B cell (primary cell): ENCODE results near the gene DNTT. TPM values are rescaled to one million over a fixed set of nuclear protein-coding genes. Genes with fewer than 3 reads are reported as not detected.

Experiments used
- ATAC-seq: fragments of 200-7000 bp; cut with Tn5 transposase; one replicate; pipeline ENCODE4 v1.10.0; 2021; ENCODE audit warnings: low read depth, mild to moderate bottlenecking, moderate number of reproducible peaks, moderate library complexity
- CTCF ChIA-PET: fragments of 350-600 bp; sonication (Branson Sonifier 250); formaldehyde crosslinking; loops from one replicate; lab custom pipeline; 2021; ENCODE audit warnings: antibody characterized with exemption, inconsistent platforms; lab: Charles Lee
- POLR2A ChIA-PET: fragments of 350-600 bp; sonication (Branson Sonifier 250); formaldehyde crosslinking; loops from one replicate; lab custom pipeline; 2021; ENCODE audit warnings: antibody characterized with exemption; lab: Charles Lee
- DNase-seq: peaks from one replicate; pipeline ENCODE4 v3.0.0; 2013
- H2AFZ ChIP-seq: 2 replicates; pipeline ENCODE4 v1.6.1; 2012; ENCODE audit warnings: mild to moderate bottlenecking, low read depth, low read length; ENCODE audit not compliant: insufficient read depth, poor library complexity, severe bottlenecking
- H3K27ac ChIP-seq, 2 donors: 1 replicate in 1 of 2; 2 replicates in 1 of 2; pipeline ENCODE4 v1.5.1; 2012 to 2013; ENCODE audit warnings: low read length in 2 of 2, mild to moderate bottlenecking in 2 of 2, moderate library complexity in 1 of 2
- H3K27me3 ChIP-seq, 4 experiments: fragments of 200-600 bp in 1 of 4; sonication (generic) in 1 of 4; replicated peaks in 1 of 4; 1 replicate in 2 of 4; 2 replicates in 2 of 4; pipeline versions ENCODE4 v1.6.1 to v1.7.0; 2013 to 2016; ENCODE audit warnings: low read length in 3 of 4, mild to moderate bottlenecking in 2 of 4, mixed read lengths in 1 of 4, moderate library complexity in 1 of 4; ENCODE audit not compliant: insufficient read depth in 4 of 4, control insufficient read depth in 3 of 4; ENCODE audit errors: control extremely low read depth in 1 of 4
- H3K36me3 ChIP-seq, 2 experiments: replicated peaks in 1 of 2; 1 replicate in 1 of 2; 2 replicates in 1 of 2; pipeline versions ENCODE4 v1.6.1 to v1.7.1; 2013; ENCODE audit warnings: low read length in 1 of 2; ENCODE audit not compliant: insufficient read depth in 2 of 2, control insufficient read depth in 1 of 2; ENCODE audit errors: control extremely low read depth in 1 of 2, extremely low read depth in 1 of 2
- H3K4me1 ChIP-seq, 2 donors: fragments of 200-600 bp in 1 of 2; sonication (generic) in 1 of 2; 1 replicate in 1 of 2; 2 replicates in 1 of 2; pipeline versions ENCODE4 v1.5.1 to v1.6.1; 2013 to 2017; ENCODE audit warnings: low read length in 2 of 2; ENCODE audit not compliant: control insufficient read depth in 2 of 2, insufficient read depth in 2 of 2
- H3K4me2 ChIP-seq: replicated peaks from 2 replicates; pipeline ENCODE3; 2012; ENCODE audit warnings: mild to moderate bottlenecking, low read depth, low read length; ENCODE audit not compliant: poor library complexity, severe bottlenecking
- H3K4me3 ChIP-seq, 5 experiments: fragments of 200-600 bp in 1 of 5; sonication (generic) in 1 of 5; 1 replicate in 3 of 5; 2 replicates in 2 of 5; pipeline versions ENCODE4 v1.5.1 to v1.7.0; 2011 to 2016; ENCODE audit warnings: low read length in 4 of 5, mild to moderate bottlenecking in 4 of 5, low read depth in 2 of 5, control low read depth in 1 of 5, moderate library complexity in 1 of 5; ENCODE audit not compliant: insufficient read depth in 1 of 5; ENCODE audit errors: control extremely low read depth in 1 of 5, extremely low read depth in 1 of 5
- H3K79me2 ChIP-seq: fragments of 200-600 bp; sonication (generic); one replicate; pipeline ENCODE4 v1.6.0; 2016; ENCODE audit warnings: low read length; ENCODE audit not compliant: control insufficient read depth, insufficient read depth
- H3K9ac ChIP-seq: fragments of 200-600 bp; sonication (generic); 2 replicates; pipeline ENCODE4 v1.6.1; 2017; ENCODE audit warnings: mild to moderate bottlenecking, low read length, moderate library complexity
- H3K9me3 ChIP-seq, 3 donors: one replicate each; pipeline versions ENCODE4 v1.6.1 to v1.7.1; 2013; ENCODE audit warnings: low read length in 2 of 3; ENCODE audit not compliant: control insufficient read depth in 2 of 3, insufficient read depth in 1 of 3; ENCODE audit errors: control extremely low read depth in 1 of 3
- H4K20me1 ChIP-seq: 2 replicates; pipeline ENCODE4 v1.6.0; 2012; ENCODE audit warnings: mild to moderate bottlenecking, low read length; ENCODE audit not compliant: insufficient read depth, control insufficient read depth, poor library complexity, severe bottlenecking
- H3K27ac Mint-ChIP-seq: one replicate; pipeline ENCODE4 v1.8.0; 2021; ENCODE audit warnings: mixed read lengths
- H3K27me3 Mint-ChIP-seq: one replicate; pipeline ENCODE4 v1.8.0; 2021; ENCODE audit warnings: mixed read lengths
- H3K4me1 Mint-ChIP-seq: one replicate; pipeline ENCODE4 v1.8.0; 2021; ENCODE audit warnings: mixed read lengths
- H3K4me3 Mint-ChIP-seq: one replicate; pipeline ENCODE4 v1.8.0; 2021; ENCODE audit warnings: mixed read lengths
- H3K9me3 Mint-ChIP-seq: one replicate; pipeline ENCODE4 v1.8.0; 2022; ENCODE audit warnings: mixed read lengths; ENCODE audit not compliant: insufficient read depth
- EZH2 ChIP-seq: IDR thresholded peaks from 2 replicates; pipeline ENCODE4 v1.6.1; 2012; ENCODE audit warnings: borderline replicate concordance, low read depth, mild to moderate bottlenecking, moderate library complexity, low read length; ENCODE audit not compliant: insufficient read depth, poor library complexity, severe bottlenecking
- WGBS: methylation state at CpG from one replicate; pipeline ENCODE4 v1.1.5; 2013; ENCODE audit warnings: missing lambda C conversion rate; ENCODE audit not compliant: insufficient coverage; 5-methylcytosine and 5-hydroxymethylcytosine counted together
- intact Hi-C: fragments of 100-400 bp; cut with micrococcal nuclease; formaldehyde crosslinking; loops from one replicate; pipeline ENCODE4 v1.10.0; 2022
- polyA plus RNA-seq: library from polyadenylated mRNA; depleted of rRNA; stranded (reverse); fragments of >200 nt; gene quantifications from 2 replicates; pipeline ENCODE4 v1.2.3, GENCODE V29; 2012
- total RNA-seq, 2 donors: library from RNA; stranded (reverse); fragments of 120-200 nt in 1 of 2; gene quantifications; 1 replicate in 1 of 2; 2 replicates in 1 of 2; pipeline versions ENCODE4 v1.2.3 to v1.2.4, GENCODE V29; 2013 to 2022
- TF ChIP-seq, protein P1 (sequence below): fragments of 200-600 bp; IDR thresholded peaks from one replicate; pipeline ENCODE4 v1.8.0; 2022; ENCODE audit warnings: antibody characterized with exemption, mild to moderate bottlenecking

The DNTT gene
- total and polyA plus RNA-seq, 2 donors (not counting 1 experiment from before 2014, with no cell fraction given) = not detected

DNA sequence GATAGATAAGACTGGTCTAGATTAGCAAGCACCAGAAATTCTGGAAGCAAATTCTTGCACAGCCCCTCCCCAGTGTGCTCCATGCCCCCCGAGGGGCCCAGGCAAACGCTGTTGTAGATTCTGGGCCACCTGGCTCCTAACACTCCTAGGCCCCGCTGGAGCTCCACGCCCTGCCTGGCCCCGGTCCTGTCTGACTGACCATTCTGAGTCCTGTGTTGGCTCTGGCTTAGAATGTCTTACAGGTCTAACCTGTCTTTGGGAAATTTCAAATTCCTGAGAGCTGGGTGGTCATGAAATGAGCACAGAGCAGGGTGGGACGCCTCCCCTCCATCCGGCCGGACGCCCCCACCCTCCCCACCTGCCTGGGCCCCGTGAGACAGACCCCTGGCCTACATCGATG lies 67.1 kb downstream of the DNTT start:
- Histone ChIP-seq H3K79me2 (no peaks in the 10 kb centered on the region), H3K27me3 (peaks cover 0 to 8% (median 0%) of the 10 kb centered on the region in 4 experiments), H3K4me3 (no peak overlapping the region), H3K9ac (no peak overlapping the region), H3K4me1 (peaks cover 6 to 13% of the 10 kb centered on the region in 2 donors), H3K4me2 (no peak overlapping the region), H4K20me1 (no peaks in the 10 kb centered on the region), H3K27ac (no peak overlapping the region), H3K36me3 (no peaks in the 10 kb centered on the region), H3K9me3 (no peaks in the 10 kb centered on the region), H2AFZ (no peak overlapping the region)
- ChIA-PET POLR2A (interaction anchor here (0.7 kb wide), 1 partner anchor 22 kb away, joined by 4 read pairs; no protein-coding TSS in a partner anchor), CTCF (interaction anchor here (0.7 to 3.1 kb wide), 13 partner anchors 8 to 839 kb away, joined by 3 to 17 read pairs (median 5); no protein-coding TSS in a partner anchor)
- intact Hi-C loops = no loop called here
- Mint-ChIP-seq H3K9me3 (no peaks in the 10 kb centered on the region), H3K27me3 (peaks cover 24% of the 10 kb centered on the region), H3K4me1 (peaks cover 15% of the 10 kb centered on the region), H3K27ac (no peak overlapping the region), H3K4me3 (no peak overlapping the region)
- 99% methylated on average over 10 of the region's 11 CpGs for WGBS
- TF ChIP-seq, protein P1, sequence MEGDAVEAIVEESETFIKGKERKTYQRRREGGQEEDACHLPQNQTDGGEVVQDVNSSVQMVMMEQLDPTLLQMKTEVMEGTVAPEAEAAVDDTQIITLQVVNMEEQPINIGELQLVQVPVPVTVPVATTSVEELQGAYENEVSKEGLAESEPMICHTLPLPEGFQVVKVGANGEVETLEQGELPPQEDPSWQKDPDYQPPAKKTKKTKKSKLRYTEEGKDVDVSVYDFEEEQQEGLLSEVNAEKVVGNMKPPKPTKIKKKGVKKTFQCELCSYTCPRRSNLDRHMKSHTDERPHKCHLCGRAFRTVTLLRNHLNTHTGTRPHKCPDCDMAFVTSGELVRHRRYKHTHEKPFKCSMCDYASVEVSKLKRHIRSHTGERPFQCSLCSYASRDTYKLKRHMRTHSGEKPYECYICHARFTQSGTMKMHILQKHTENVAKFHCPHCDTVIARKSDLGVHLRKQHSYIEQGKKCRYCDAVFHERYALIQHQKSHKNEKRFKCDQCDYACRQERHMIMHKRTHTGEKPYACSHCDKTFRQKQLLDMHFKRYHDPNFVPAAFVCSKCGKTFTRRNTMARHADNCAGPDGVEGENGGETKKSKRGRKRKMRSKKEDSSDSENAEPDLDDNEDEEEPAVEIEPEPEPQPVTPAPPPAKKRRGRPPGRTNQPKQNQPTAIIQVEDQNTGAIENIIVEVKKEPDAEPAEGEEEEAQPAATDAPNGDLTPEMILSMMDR = no peak
- no peak for TF ChIP-seq EZH2
- no peak for DNase-seq
- ATAC-seq = no peak

GRCh38 chr10:96374004-96374403 lies 69.8 kb downstream of the DNTT start:
- ATAC-seq = no peak
- TF ChIP-seq EZH2 = no peak
- TF ChIP-seq, protein P1 = no peak
- peak overlapping the region; percentile 86 for H3K4me3 Mint-ChIP-seq

More at GRCh38 chr10:96374004-96374403, 69.8 kb downstream of the DNTT start:
- Mint-ChIP-seq H3K27me3 (peaks cover 28% of the 10 kb centered on the region), H3K27ac (no peak overlapping the region), H3K4me1 (peaks cover 15% of the 10 kb centered on the region), H3K9me3 (no peaks in the 10 kb centered on the region)
- Histone ChIP-seq H3K9me3 (no peaks in the 10 kb centered on the region), H3K27ac (no peak overlapping the region), H3K27me3 (peaks cover 0 to 8% (median 0%) of the 10 kb centered on the region in 4 experiments), H3K36me3 (no peaks in the 10 kb centered on the region), H2AFZ (no peak overlapping the region), H3K4me1 (peaks cover 6 to 13% of the 10 kb centered on the region in 2 donors), H4K20me1 (no peaks in the 10 kb centered on the region), H3K4me2 (no peak overlapping the region), H3K4me3 (no peak overlapping the region), H3K79me2 (no peaks in the 10 kb centered on the region), H3K9ac (no peak overlapping the region)
- ChIA-PET POLR2A (no interaction called here), CTCF (interaction anchor here (0.5 to 3.1 kb wide), 6 partner anchors 9 to 982 kb away, joined by 3 to 19 read pairs (median 6); no protein-coding TSS in a partner anchor)
- DNase-seq = no peak
- 97% methylated on average over 5 of the region's 5 CpGs for WGBS
- intact Hi-C loops = no loop called here
